HG03354 (cell line): ENCODE data around the gene RHEX.
"Not testable (repeated sequence)": the region's sequence is repeated elsewhere in the genome, so short reads cannot be mapped to it uniquely, and the experiment has no call there.

Experiments
- ATAC-seq: cut with Tn5 transposase; IDR thresholded peaks from one replicate; pipeline ENCODE4 v1.9.1; 2021; ENCODE audit warnings: mild to moderate bottlenecking; ENCODE audit not compliant: unreplicated experiment, poor library complexity, severe bottlenecking

The RHEX gene

GRCh38 chr1:206052919-206053610, at the start of gene RHEX:
RHEX (plus strand) TSS chr1:206053173; CDS start chr1:206097829, 44,656 bp downstream.
- not testable (repeated sequence) for ATAC-seq

GRCh38 chr1:206003854-206004800, 48.8 kb upstream of the RHEX start:
- ATAC-seq = no peak

- no peak for ATAC-seq
These were observed 48.1 kb upstream of the RHEX start for GRCh38 chr1:206004826-206005225.

- no peak for ATAC-seq
These were observed 47.7 kb upstream of the RHEX start for GRCh38 chr1:206005234-206005633.

GRCh38 chr1:206005778-206006180, 47.2 kb upstream of the RHEX start:
- no peak for ATAC-seq

GRCh38 chr1:206006946-206007345, 46.0 kb upstream of the RHEX start:
- no peak for ATAC-seq

GRCh38 chr1:206010060-206010459, 42.9 kb upstream of the RHEX start:
- ATAC-seq = no peak

GRCh38 chr1:206011057-206011456, 41.9 kb upstream of the RHEX start:
- no peak for ATAC-seq

- peak; percentile 98 for ATAC-seq
These were observed 40.7 kb upstream of the RHEX start for GRCh38 chr1:206012086-206012859.

GRCh38 chr1:206013026-206013795, 39.8 kb upstream of the RHEX start:
- no peak for ATAC-seq

- ATAC-seq = no peak
These were observed 38.4 kb upstream of the RHEX start for GRCh38 chr1:206014601-206015000.

GRCh38 chr1:206015071-206015470, 37.9 kb upstream of the RHEX start:
- ATAC-seq = no peak

GRCh38 chr1:206020393-206021007, 32.5 kb upstream of the RHEX start:
- no peak for ATAC-seq

GRCh38 chr1:206021008-206021625, 31.9 kb upstream of the RHEX start:
- ATAC-seq = no peak

GRCh38 chr1:206021626-206022365, 31.2 kb upstream of the RHEX start:
- ATAC-seq = no peak

- no peak for ATAC-seq
These were observed 30.2 kb upstream of the RHEX start for GRCh38 chr1:206022766-206023165.

- no peak for ATAC-seq
These were observed 29.3 kb upstream of the RHEX start, which contains the start of gene CTSE for GRCh38 chr1:206023695-206024094. CTSE (minus strand) TSS chr1:206023895; CDS start chr1:206023791, 104 bp downstream.

- no peak for ATAC-seq
These were observed 27.6 kb upstream of the RHEX start for GRCh38 chr1:206025283-206025820.
